Body of pancreas (tissue), 4 donors: Measurements from ENCODE around the gene ZKSCAN5. TPM values are rescaled to one million over a fixed set of nuclear protein-coding genes. Genes with fewer than 3 reads are reported as not detected.

Experiments used
- ATAC-seq: fragments of 150-250 bp; one replicate; pipeline ENCODE4 v1.9.1; 2016
- DNase-seq, 4 donors: peaks; one replicate each; pipeline ENCODE4 v3.0.0-alpha.2; 2019
- H3K27ac ChIP-seq, 4 donors: fragments of 200-600 bp; sonication (generic); 1 replicate in 3 of 4; 2 replicates in 1 of 4; pipeline versions ENCODE4 v1.5.1 to v1.6.1; 2016 to 2019; ENCODE audit warnings: mild to moderate bottlenecking in 1 of 4, mixed read lengths in 1 of 4, moderate library complexity in 1 of 4
- H3K27me3 ChIP-seq, 2 donors: fragments of 200-600 bp; sonication (generic); one replicate each; pipeline ENCODE4 v1.6.0; 2016; ENCODE audit warnings: mild to moderate bottlenecking in 1 of 2
- H3K36me3 ChIP-seq, 2 donors: fragments of 200-600 bp; sonication (generic); replicated peaks in 1 of 2; 2 replicates each; pipeline ENCODE4 v1.5.1; 2016; ENCODE audit warnings: low read depth in 2 of 2; ENCODE audit not compliant: insufficient read depth in 1 of 2
- H3K4me1 ChIP-seq: fragments of 200-600 bp; sonication (generic); one replicate; pipeline ENCODE4 v1.6.0; 2016
- H3K4me3 ChIP-seq, 2 donors: fragments of 200-600 bp; sonication (generic); 1 replicate in 1 of 2; 2 replicates in 1 of 2; pipeline ENCODE4 v1.5.1; 2016 to 2019
- H3K9me3 ChIP-seq, 3 donors: fragments of 200-600 bp; sonication (generic); 1 replicate in 2 of 3; 2 replicates in 1 of 3; pipeline ENCODE4 v1.5.1; 2016
- POLR2A ChIP-seq, 3 donors: fragments of 450-650 bp; IDR thresholded peaks; one replicate each; pipeline ENCODE4 v1.6.1; 2016; ENCODE audit warnings: antibody characterized with exemption in 3 of 3, mild to moderate bottlenecking in 2 of 3
- WGBS, 2 donors: methylation state at CpG; one replicate each; pipeline ENCODE4 v1.1.5; 2017; 5-methylcytosine and 5-hydroxymethylcytosine counted together
- intact Hi-C: fragments of 100-400 bp; cut with DNase I; formaldehyde crosslinking; loops from one replicate; pipeline ENCODE4 v1.15.1; 2023
- total RNA-seq, 2 donors: library from RNA; depleted of rRNA; stranded (reverse); fragments of >200 nt; gene quantifications; one replicate each; pipeline ENCODE4 v1.1.0, GENCODE V29; 2016
- TF ChIP-seq, protein P1 (sequence below), 7 experiments: fragments of 450-650 bp in 4 of 7; fragments of 200-600 bp in 3 of 7; sonication (generic) in 3 of 7; IDR thresholded peaks; one replicate each; pipeline ENCODE4 v1.5.1; 2016 to 2019; ENCODE audit warnings: antibody characterized with exemption in 7 of 7

The ZKSCAN5 gene
- total RNA-seq, 2 donors from 2014 or later: 3.3 to 4.7 TPM

DNA sequence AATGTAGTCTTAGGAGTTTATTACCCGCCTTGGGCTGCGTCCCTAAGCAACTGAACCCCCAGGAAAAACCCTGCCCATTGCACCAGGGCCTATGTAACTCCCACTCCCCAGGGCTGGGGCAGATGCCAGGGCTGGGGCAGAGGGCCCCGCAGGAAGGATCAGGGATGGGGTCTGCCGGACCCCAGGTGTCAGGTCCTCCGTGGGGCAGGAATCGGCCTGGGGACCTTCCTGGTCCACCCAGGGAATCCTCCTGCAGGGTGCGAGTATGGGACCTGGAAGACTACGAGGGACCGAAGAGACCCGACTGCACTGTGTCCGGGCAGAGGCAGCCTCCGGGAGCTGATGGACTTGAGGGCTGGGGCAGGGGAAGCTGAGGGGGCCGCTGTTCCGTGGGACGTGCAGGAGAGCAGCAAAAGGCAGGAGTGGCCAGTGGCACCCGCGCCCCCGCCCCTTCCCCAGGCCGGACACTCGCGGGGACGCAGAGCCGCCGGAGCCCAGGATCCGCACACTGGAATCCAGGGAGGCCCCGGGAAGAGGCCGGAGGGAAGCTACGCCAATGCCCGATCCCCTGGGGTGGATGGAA, 36.0 kb upstream of the ZKSCAN5 start:
- no peaks in the 10 kb centered on the region for H3K9me3 ChIP-seq
- H3K36me3 ChIP-seq: no peaks in the 10 kb centered on the region
- DNase-seq (no peak), ATAC-seq (no peak)
- intact Hi-C loops: no loop called here
- no peak overlapping the region for H3K27ac ChIP-seq
- peaks cover 39% of the 10 kb centered on the region for H3K4me1 ChIP-seq
- H3K27me3 ChIP-seq: no peaks in the 10 kb centered on the region
- WGBS, 2 donors: 88 to 93% methylated on average over 9 to 24 of the region's 29 CpGs
- H3K4me3 ChIP-seq: no peak overlapping the region
- TF ChIP-seq, protein P1, sequence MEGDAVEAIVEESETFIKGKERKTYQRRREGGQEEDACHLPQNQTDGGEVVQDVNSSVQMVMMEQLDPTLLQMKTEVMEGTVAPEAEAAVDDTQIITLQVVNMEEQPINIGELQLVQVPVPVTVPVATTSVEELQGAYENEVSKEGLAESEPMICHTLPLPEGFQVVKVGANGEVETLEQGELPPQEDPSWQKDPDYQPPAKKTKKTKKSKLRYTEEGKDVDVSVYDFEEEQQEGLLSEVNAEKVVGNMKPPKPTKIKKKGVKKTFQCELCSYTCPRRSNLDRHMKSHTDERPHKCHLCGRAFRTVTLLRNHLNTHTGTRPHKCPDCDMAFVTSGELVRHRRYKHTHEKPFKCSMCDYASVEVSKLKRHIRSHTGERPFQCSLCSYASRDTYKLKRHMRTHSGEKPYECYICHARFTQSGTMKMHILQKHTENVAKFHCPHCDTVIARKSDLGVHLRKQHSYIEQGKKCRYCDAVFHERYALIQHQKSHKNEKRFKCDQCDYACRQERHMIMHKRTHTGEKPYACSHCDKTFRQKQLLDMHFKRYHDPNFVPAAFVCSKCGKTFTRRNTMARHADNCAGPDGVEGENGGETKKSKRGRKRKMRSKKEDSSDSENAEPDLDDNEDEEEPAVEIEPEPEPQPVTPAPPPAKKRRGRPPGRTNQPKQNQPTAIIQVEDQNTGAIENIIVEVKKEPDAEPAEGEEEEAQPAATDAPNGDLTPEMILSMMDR (IDR thresholded peaks at IDR 0.05): no peak
- TF ChIP-seq POLR2A (IDR thresholded peaks at IDR 0.05): no peak

DNA sequence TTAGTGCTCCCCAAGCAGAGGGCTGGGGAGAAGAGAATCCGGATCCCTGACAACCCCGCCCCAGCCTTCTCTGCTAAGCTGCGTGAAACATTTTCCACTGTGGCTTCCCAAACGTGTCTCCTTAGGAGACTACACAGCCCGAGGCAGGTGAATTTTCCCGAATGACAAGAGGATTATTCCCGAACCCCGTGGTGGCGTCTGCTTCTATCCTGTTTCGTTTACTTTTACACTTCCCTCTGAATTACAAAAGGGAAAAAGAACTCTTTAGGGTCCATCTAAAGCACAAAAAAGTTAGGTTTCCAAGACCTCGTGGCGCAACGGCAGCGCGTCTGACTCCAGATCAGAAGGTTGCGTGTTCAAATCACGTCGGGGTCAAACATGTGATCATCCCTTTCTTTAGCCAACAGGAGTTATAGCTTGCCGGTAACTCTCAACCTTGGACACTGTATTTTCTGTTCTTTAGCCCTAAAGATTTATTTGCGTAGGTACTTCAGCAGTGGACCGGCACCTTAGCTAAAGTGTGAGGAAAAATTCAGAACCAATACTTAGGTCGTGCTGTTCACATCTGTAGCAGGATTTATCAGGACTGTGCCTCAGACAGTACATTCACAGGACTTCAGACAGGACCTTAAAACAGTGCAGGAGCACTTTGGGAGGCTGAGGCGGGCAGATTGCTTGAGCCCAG, 34.9 kb upstream of the ZKSCAN5 start:
- TF ChIP-seq, protein P1 (IDR thresholded peaks at IDR 0.05): no peak
- H3K27me3 ChIP-seq: no peaks in the 10 kb centered on the region
- H3K9me3 ChIP-seq: no peaks in the 10 kb centered on the region
- intact Hi-C loops: no loop called here
- H3K4me1 ChIP-seq: peaks cover 37% of the 10 kb centered on the region
- no peaks in the 10 kb centered on the region for H3K36me3 ChIP-seq
- ATAC-seq (no peak), DNase-seq (no peak)
- H3K4me3 ChIP-seq: no peak overlapping the region
- H3K27ac ChIP-seq: peak overlapping the region in 1 of 4 donors; percentile 43
- WGBS, 2 donors: 30 to 31% methylated on average over 23 of the region's 23 CpGs

DNA sequence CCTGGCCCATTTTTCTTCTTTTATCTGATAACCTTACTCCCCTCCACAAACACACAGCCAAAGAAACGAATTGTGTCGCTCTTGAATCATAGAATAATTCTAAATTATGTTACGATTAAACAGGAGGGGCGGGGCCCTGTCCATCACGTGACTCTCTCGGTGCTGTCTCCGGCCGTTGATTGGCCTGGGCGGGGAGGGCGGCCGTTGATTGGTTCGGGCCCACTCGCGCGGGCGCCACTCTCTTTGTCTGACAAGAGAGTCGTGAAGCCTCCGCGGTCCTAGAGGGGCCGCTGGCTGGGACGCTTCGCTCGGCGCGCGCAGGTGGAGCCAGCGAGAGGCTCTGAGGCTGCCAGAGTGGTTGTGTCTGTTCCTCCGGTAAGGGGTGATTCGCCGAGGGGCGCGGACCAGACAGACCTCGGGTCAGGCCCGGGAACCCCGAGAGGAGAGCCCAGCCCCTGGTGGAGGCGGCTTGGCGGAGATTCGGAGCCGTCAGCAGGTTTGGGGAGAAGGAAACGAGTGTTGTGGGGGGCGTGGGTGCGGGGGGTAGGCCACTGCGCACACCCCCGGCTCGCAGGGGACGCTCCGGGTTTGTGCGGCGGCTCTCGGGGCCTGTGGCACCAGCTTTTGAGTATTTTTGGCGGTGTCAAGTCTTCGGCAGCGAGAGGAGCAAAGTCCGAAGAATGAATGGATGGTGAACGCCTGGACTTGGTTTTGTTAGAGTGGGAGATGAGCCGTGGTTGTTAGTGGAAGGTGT, 31.7 kb upstream of the ZKSCAN5 start, which contains the start of gene ZNF789:
Gene ZNF789 (plus strand): TSS at position 330 of the 754 bp plus-strand sequence. CDS start 3,567 bp downstream, outside the sequence.
- Histone ChIP-seq H3K27me3 (no peaks in the 10 kb centered on the region), H3K4me3 (peak within 1 kb of the TSS; percentile 86 to 95), H3K9me3 (no peaks in the 10 kb centered on the region), H3K4me1 (peaks cover 24% of the 10 kb centered on the region), H3K36me3 (no peaks in the 10 kb centered on the region), H3K27ac (peak within 1 kb of the TSS; percentile 66 to 94 (median 82))
- WGBS, 2 donors: 0 to 2% methylated on average over 35 to 54 of the region's 56 CpGs
- ATAC-seq (peak; percentile 99), DNase-seq (peak; percentile 97 to 99 (median 98))
- intact Hi-C loops: no loop called here
- TF ChIP-seq, protein P1 (IDR thresholded peaks at IDR 0.05): peak in 1 of 7 experiments; percentile 5
- peak; percentile 10 to 72 (median 72) for TF ChIP-seq POLR2A (IDR thresholded peaks at IDR 0.05)

DNA sequence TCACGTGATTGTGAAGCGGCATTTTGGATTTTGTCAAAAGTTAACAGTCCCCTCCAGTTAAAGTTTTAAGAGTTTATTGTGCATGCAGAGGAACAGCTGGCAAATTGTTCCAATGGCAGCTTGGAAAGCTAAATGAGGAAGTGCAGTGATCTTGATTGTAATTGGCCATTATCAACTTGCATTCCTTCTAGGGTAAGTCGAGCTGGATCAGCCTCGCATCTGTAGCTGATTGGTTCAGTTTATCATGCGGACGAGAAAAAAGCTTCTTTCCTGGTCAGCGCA, 31.2 kb upstream of the ZKSCAN5 start:
- Histone ChIP-seq H3K27ac (peak overlapping the region in 3 of 4 donors; percentile 66 to 94 (median 89)), H3K4me3 (peak overlapping the region; percentile 86 to 95), H3K27me3 (no peaks in the 10 kb centered on the region), H3K4me1 (peaks cover 24% of the 10 kb centered on the region), H3K9me3 (no peaks in the 10 kb centered on the region), H3K36me3 (no peaks in the 10 kb centered on the region)
- ATAC-seq (peak; percentile 18), DNase-seq (peak in 1 of 4 donors; percentile 34)
- intact Hi-C loops: no loop called here
- TF ChIP-seq, protein P1 (IDR thresholded peaks at IDR 0.05): no peak
- no peak for TF ChIP-seq POLR2A (IDR thresholded peaks at IDR 0.05)
- WGBS, 2 donors: 0% methylated on average over 7 of the region's 7 CpGs
